Fibroblast of lung (primary cell): Measurements from ENCODE around the gene VWA3B.

Source experiments
- EZH2 ChIP-seq: IDR thresholded peaks from 2 replicates; pipeline ENCODE4 v1.5.1; 2012; ENCODE audit warnings: low read length, control low read depth, mild to moderate bottlenecking; ENCODE audit errors: missing control alignments
- TF ChIP-seq, protein P1 (sequence below), 2 donors: IDR thresholded peaks in 1 of 2; conservative IDR thresholded peaks in 1 of 2; 1 replicate in 1 of 2; 2 replicates in 1 of 2; pipeline ENCODE4 v1.5.1; 2011 to 2012; ENCODE audit warnings: low read length in 2 of 2, control low read depth in 1 of 2, inconsistent platforms in 1 of 2, low read depth in 1 of 2, mild to moderate bottlenecking in 1 of 2

GRCh38 chr2:98355881-98356280 is 268.9 kb downstream of the VWA3B start:
- TF ChIP-seq, protein P1, sequence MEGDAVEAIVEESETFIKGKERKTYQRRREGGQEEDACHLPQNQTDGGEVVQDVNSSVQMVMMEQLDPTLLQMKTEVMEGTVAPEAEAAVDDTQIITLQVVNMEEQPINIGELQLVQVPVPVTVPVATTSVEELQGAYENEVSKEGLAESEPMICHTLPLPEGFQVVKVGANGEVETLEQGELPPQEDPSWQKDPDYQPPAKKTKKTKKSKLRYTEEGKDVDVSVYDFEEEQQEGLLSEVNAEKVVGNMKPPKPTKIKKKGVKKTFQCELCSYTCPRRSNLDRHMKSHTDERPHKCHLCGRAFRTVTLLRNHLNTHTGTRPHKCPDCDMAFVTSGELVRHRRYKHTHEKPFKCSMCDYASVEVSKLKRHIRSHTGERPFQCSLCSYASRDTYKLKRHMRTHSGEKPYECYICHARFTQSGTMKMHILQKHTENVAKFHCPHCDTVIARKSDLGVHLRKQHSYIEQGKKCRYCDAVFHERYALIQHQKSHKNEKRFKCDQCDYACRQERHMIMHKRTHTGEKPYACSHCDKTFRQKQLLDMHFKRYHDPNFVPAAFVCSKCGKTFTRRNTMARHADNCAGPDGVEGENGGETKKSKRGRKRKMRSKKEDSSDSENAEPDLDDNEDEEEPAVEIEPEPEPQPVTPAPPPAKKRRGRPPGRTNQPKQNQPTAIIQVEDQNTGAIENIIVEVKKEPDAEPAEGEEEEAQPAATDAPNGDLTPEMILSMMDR (conservative IDR thresholded peaks at IDR 0.05 in 1 of 2, IDR thresholded peaks at IDR 0.05 in 1 of 2; ENCODE audit: low read depth in 1 of 2, low read length in 2 of 2): no peak
- TF ChIP-seq EZH2: no peak
